Measurements from ENCODE around the gene FSTL4. TPM values are rescaled to one million over a fixed set of nuclear protein-coding genes. Genes with fewer than 3 reads are reported as not detected.

Gene FSTL4
- total and polyA plus RNA-seq, 4 donors = 2.3 to 6.4 (median 5.5) TPM

DNA sequence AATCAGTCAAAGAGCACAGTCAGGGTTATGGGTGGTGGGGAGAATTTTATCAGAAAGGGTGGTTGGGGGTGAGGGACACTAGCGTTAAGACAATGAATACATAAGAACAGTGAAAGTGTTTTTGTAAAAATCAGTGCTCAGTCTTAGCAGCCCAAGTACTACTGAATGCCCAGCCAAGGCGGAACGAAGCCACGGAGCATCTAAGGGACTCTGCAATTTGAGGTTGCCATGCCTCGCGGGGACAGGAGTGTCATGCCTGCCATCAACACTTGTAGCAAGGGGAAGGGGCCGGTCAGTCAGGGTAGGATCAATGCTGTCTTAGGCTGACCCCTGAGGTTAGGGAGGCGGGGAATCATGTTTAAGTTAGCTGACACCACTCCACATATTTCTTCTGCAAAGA is 13.3 kb downstream of the FSTL4 start:
- Histone ChIP-seq H3K36me3 (ENCODE audit: control insufficient read depth, insufficient read depth, low read length) (no peaks in the 10 kb centered on the region), H3K27me3 (ENCODE audit: control insufficient read depth, insufficient read depth, low read length) (peaks cover 10% of the 10 kb centered on the region), H3K4me3 (ENCODE audit: low read depth, low read length) (no peak overlapping the region), H3K9me3 (ENCODE audit: control insufficient read depth, insufficient read depth, low read length) (no peaks in the 10 kb centered on the region), H3K4me1 (ENCODE audit: control insufficient read depth, insufficient read depth, low read length) (no peaks in the 10 kb centered on the region), H3K27ac (ENCODE audit: low read depth, low read length) (no peak overlapping the region)
- WGBS (ENCODE audit: insufficient coverage) = 92% methylated on average over 6 of the region's 8 CpGs
- no peak for DNase-seq (ENCODE audit: low read depth in 4 of 6, low spot score in 6 of 6)

DNA sequence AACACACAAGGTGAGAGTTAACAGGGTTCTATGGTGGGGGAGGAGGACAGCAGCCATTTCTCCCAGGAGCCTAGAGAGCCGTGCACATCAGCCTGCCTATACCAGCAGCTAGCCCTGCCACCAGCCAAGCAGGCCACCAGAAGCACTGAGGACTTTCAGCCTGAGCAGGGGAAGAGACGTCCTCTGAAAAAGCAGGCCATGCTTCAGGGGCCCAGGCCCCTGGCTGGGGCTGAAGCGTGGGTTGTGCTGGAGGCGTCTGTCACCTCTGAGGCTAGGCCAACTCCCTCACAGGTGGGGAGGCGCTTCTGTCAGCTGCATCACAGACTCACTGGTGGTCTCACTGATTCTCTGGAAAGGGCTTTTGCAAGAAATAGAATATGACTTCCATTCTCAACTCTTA is 16.3 kb downstream of the FSTL4 start:
- no peaks in the 10 kb centered on the region for H3K4me1 ChIP-seq (ENCODE audit: control insufficient read depth, insufficient read depth, low read length)
- DNase-seq (ENCODE audit: low read depth in 4 of 6, low spot score in 6 of 6) = no peak
- H3K36me3 ChIP-seq (ENCODE audit: control insufficient read depth, insufficient read depth, low read length) = no peaks in the 10 kb centered on the region
- H3K27ac ChIP-seq (ENCODE audit: low read depth, low read length) = no peak overlapping the region
- no peak overlapping the region for H3K4me3 ChIP-seq (ENCODE audit: low read depth, low read length)
- H3K9me3 ChIP-seq (ENCODE audit: control insufficient read depth, insufficient read depth, low read length) = no peaks in the 10 kb centered on the region
- peaks cover 7% of the 10 kb centered on the region for H3K27me3 ChIP-seq (ENCODE audit: control insufficient read depth, insufficient read depth, low read length)
- WGBS (ENCODE audit: insufficient coverage) = 86% methylated on average over 5 of the region's 5 CpGs

- no peak overlapping the region for H3K4me3 ChIP-seq (ENCODE audit: low read depth, low read length)
- H3K27me3 ChIP-seq (ENCODE audit: control insufficient read depth, insufficient read depth, low read length) = peaks cover 7% of the 10 kb centered on the region
- no peaks in the 10 kb centered on the region for H3K4me1 ChIP-seq (ENCODE audit: control insufficient read depth, insufficient read depth, low read length)
- DNase-seq (ENCODE audit: low read depth in 4 of 6, low spot score in 6 of 6) = no peak
- H3K36me3 ChIP-seq (ENCODE audit: control insufficient read depth, insufficient read depth, low read length) = no peaks in the 10 kb centered on the region
- WGBS (ENCODE audit: insufficient coverage) = 94% methylated on average over 4 of the region's 5 CpGs
- no peaks in the 10 kb centered on the region for H3K9me3 ChIP-seq (ENCODE audit: control insufficient read depth, insufficient read depth, low read length)
- no peak overlapping the region for H3K27ac ChIP-seq (ENCODE audit: low read depth, low read length)
Observed at GRCh38 chr5:133595465-133595864, 16.9 kb downstream of the FSTL4 start.

DNA sequence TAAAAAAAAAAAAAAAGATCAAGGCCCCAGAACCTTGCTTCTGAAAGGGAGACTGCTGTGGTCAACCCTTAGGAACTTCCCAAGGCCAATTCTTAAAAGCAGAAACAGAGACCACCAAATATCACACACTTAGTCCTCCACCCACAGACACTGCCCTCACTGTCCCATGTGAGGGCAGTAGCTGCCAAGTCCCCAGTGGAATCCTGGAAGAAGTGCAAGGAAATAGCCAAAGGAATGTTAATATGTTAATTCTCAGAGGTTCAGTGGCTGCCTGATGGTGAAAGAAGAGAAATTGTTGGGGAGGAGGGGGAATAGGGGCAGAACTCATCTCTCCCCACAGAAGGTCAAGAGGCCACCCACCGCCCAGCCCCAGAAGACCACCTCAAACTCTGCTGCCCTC is 23.1 kb downstream of the FSTL4 start:
- no peaks in the 10 kb centered on the region for H3K36me3 ChIP-seq (ENCODE audit: control insufficient read depth, insufficient read depth, low read length)
- DNase-seq (ENCODE audit: low read depth in 4 of 6, low spot score in 6 of 6) = no peak
- H3K4me3 ChIP-seq (ENCODE audit: low read depth, low read length) = no peak overlapping the region
- no peak overlapping the region for H3K27ac ChIP-seq (ENCODE audit: low read depth, low read length)
- no peaks in the 10 kb centered on the region for H3K9me3 ChIP-seq (ENCODE audit: control insufficient read depth, insufficient read depth, low read length)
- no peaks in the 10 kb centered on the region for H3K4me1 ChIP-seq (ENCODE audit: control insufficient read depth, insufficient read depth, low read length)
- no peaks in the 10 kb centered on the region for H3K27me3 ChIP-seq (ENCODE audit: control insufficient read depth, insufficient read depth, low read length)
- 40% methylated on average over 1 of the region's 1 CpG for WGBS (ENCODE audit: insufficient coverage)

- Histone ChIP-seq H3K4me3 (ENCODE audit: low read depth, low read length) (no peak overlapping the region), H3K27me3 (ENCODE audit: control insufficient read depth, insufficient read depth, low read length) (no peaks in the 10 kb centered on the region), H3K4me1 (ENCODE audit: control insufficient read depth, insufficient read depth, low read length) (peaks cover 2% of the 10 kb centered on the region), H3K36me3 (ENCODE audit: control insufficient read depth, insufficient read depth, low read length) (no peaks in the 10 kb centered on the region), H3K9me3 (ENCODE audit: control insufficient read depth, insufficient read depth, low read length) (no peaks in the 10 kb centered on the region), H3K27ac (ENCODE audit: low read depth, low read length) (no peak overlapping the region)
- DNase-seq (ENCODE audit: low read depth in 4 of 6, low spot score in 6 of 6) = no peak
- WGBS (ENCODE audit: insufficient coverage) = 93% methylated on average over 1 of the region's 7 CpGs
Observed at GRCh38 chr5:133582971-133583370, 29.4 kb downstream of the FSTL4 start.

DNA sequence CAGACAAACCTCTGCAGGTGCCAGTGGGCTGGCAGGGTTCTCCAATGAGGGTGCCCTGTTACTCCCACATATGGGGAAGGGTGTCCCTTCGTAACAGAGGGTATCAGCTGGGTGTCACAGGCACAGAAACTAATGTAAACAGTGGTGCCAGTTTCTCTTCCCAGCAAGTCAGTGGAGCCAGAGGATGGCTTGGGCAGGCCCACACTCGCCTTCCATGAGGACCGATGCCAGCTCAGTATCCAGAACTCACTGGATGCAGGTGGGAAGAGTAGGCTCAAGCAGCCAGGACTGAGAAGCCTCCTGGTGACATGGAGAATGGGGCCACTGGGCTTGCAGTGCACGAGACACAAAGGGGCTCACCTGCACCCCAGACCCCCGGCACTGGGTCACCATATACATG is 30.4 kb downstream of the FSTL4 start:
- no peak for DNase-seq (ENCODE audit: low read depth in 4 of 6, low spot score in 6 of 6)

DNA sequence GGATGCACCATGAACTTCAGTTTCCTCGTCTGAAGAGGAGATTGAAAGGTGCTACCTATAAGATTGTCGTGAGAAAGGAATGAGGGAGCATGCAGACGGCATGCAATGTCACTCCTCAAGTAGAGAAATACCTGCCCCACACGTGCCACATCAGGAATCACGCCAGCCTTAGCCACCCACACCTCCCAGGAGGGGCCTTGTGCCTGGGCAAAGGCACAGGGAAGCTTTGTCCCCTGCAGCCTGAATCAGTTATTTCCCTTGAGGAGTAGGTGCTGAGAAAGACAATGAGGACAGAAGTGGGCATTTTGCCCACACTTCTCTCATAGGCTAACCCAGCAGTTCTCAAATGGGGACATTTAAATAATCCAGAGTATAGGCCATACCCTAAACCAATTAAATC is 31.0 kb downstream of the FSTL4 start:
- DNase-seq (ENCODE audit: low read depth in 4 of 6, low spot score in 6 of 6) = no peak
- Histone ChIP-seq H3K4me1 (ENCODE audit: control insufficient read depth, insufficient read depth, low read length) (peaks cover 2% of the 10 kb centered on the region), H3K36me3 (ENCODE audit: control insufficient read depth, insufficient read depth, low read length) (no peaks in the 10 kb centered on the region), H3K27me3 (ENCODE audit: control insufficient read depth, insufficient read depth, low read length) (no peaks in the 10 kb centered on the region), H3K9me3 (ENCODE audit: control insufficient read depth, insufficient read depth, low read length) (no peaks in the 10 kb centered on the region), H3K4me3 (ENCODE audit: low read depth, low read length) (no peak overlapping the region), H3K27ac (ENCODE audit: low read depth, low read length) (no peak overlapping the region)
- WGBS (ENCODE audit: insufficient coverage) = no CpG with 5 or more reads among the region's 5 CpGs

More for the DNA sequence above, 30.4 kb downstream of the FSTL4 start:
- Histone ChIP-seq H3K27ac (ENCODE audit: low read depth, low read length) (no peak overlapping the region), H3K4me3 (ENCODE audit: low read depth, low read length) (no peak overlapping the region), H3K4me1 (ENCODE audit: control insufficient read depth, insufficient read depth, low read length) (peaks cover 2% of the 10 kb centered on the region), H3K36me3 (ENCODE audit: control insufficient read depth, insufficient read depth, low read length) (no peaks in the 10 kb centered on the region), H3K27me3 (ENCODE audit: control insufficient read depth, insufficient read depth, low read length) (no peaks in the 10 kb centered on the region), H3K9me3 (ENCODE audit: control insufficient read depth, insufficient read depth, low read length) (no peaks in the 10 kb centered on the region)
- WGBS (ENCODE audit: insufficient coverage) = 91% methylated on average over 4 of the region's 5 CpGs

- Histone ChIP-seq H3K27me3 (ENCODE audit: control insufficient read depth, insufficient read depth, low read length) (no peaks in the 10 kb centered on the region), H3K36me3 (ENCODE audit: control insufficient read depth, insufficient read depth, low read length) (no peaks in the 10 kb centered on the region), H3K4me3 (ENCODE audit: low read depth, low read length) (no peak overlapping the region), H3K4me1 (ENCODE audit: control insufficient read depth, insufficient read depth, low read length) (peaks cover 2% of the 10 kb centered on the region), H3K9me3 (ENCODE audit: control insufficient read depth, insufficient read depth, low read length) (no peaks in the 10 kb centered on the region), H3K27ac (ENCODE audit: low read depth, low read length) (no peak overlapping the region)
- DNase-seq (ENCODE audit: low read depth in 4 of 6, low spot score in 6 of 6) = no peak
- 63% methylated on average over 3 of the region's 7 CpGs for WGBS (ENCODE audit: insufficient coverage)
Observed at GRCh38 chr5:133580618-133581017, 31.7 kb downstream of the FSTL4 start.

DNA sequence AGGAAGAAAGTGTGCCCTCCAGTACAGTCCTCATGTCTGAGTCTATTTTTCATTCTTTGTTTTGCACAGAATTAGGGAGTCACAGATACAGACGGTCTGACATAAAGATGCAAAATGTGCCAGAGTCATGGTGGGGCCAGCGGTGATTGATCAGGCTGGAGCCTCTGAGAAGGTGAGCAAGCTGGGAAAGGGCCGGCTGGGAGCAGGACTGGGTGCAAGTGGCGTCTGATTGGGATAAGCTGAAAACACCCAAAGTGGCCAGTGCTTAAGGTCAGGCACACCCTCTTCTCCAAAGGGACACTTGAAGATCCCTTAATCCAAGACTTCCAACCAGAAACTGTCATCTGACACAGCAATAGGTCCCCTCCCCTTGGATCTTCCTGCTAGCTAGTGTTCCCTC is 32.6 kb downstream of the FSTL4 start:
- WGBS (ENCODE audit: insufficient coverage) = 87% methylated on average over 4 of the region's 4 CpGs
- DNase-seq (ENCODE audit: low read depth in 4 of 6, low spot score in 6 of 6) = no peak
- H3K9me3 ChIP-seq (ENCODE audit: control insufficient read depth, insufficient read depth, low read length) = no peaks in the 10 kb centered on the region
- no peaks in the 10 kb centered on the region for H3K27me3 ChIP-seq (ENCODE audit: control insufficient read depth, insufficient read depth, low read length)
- H3K4me3 ChIP-seq (ENCODE audit: low read depth, low read length) = no peak overlapping the region
- H3K27ac ChIP-seq (ENCODE audit: low read depth, low read length) = no peak overlapping the region
- no peaks in the 10 kb centered on the region for H3K36me3 ChIP-seq (ENCODE audit: control insufficient read depth, insufficient read depth, low read length)
- H3K4me1 ChIP-seq (ENCODE audit: control insufficient read depth, insufficient read depth, low read length) = peaks cover 2% of the 10 kb centered on the region

- Histone ChIP-seq H3K36me3 (ENCODE audit: control insufficient read depth, insufficient read depth, low read length) (no peaks in the 10 kb centered on the region), H3K9me3 (ENCODE audit: control insufficient read depth, insufficient read depth, low read length) (peaks cover 2% of the 10 kb centered on the region), H3K4me1 (ENCODE audit: control insufficient read depth, insufficient read depth, low read length) (no peaks in the 10 kb centered on the region), H3K27ac (ENCODE audit: low read depth, low read length) (no peak overlapping the region), H3K4me3 (ENCODE audit: low read depth, low read length) (no peak overlapping the region), H3K27me3 (ENCODE audit: control insufficient read depth, insufficient read depth, low read length) (peaks cover 6% of the 10 kb centered on the region)
- peak in 1 of 6 donors; percentile 70 for DNase-seq (ENCODE audit: low read depth in 4 of 6, low spot score in 6 of 6)
- WGBS (ENCODE audit: insufficient coverage) = no CpG with 5 or more reads among the region's 1 CpG
Observed at GRCh38 chr5:133569347-133569746, 43.0 kb downstream of the FSTL4 start.
